GM20431 (cell line): Measurements from ENCODE around the gene SETD2.

Experiments used
- in situ Hi-C: fragments of 300-500 bp; cut with MseI, MboI; formaldehyde crosslinking; loops from one replicate; pipeline ENCODE4 v1.15.0; 2020; ENCODE audit warnings: low sequenced_read_pairs; ENCODE audit not compliant: unreplicated experiment

SETD2 gene

GRCh38 chr3:47012342-47013230 lies 151.3 kb downstream of the SETD2 start:
- in situ Hi-C loops, result no loop called here

- in situ Hi-C loops, result no loop called here
Observed at GRCh38 chr3:47011371-47011770, 152.5 kb downstream of the SETD2 start.

GRCh38 chr3:47010910-47011309 lies 153.0 kb downstream of the SETD2 start:
- in situ Hi-C loops, result no loop called here

GRCh38 chr3:47010111-47010712 lies 153.7 kb downstream of the SETD2 start:
- in situ Hi-C loops, result no loop called here

GRCh38 chr3:47009225-47010110 lies 154.4 kb downstream of the SETD2 start:
- in situ Hi-C loops, result no loop called here

- in situ Hi-C loops, result no loop called here
Observed at GRCh38 chr3:47008851-47009224, 155.1 kb downstream of the SETD2 start.

- in situ Hi-C loops, result no loop called here
Observed at GRCh38 chr3:47008234-47008796, 155.6 kb downstream of the SETD2 start.

GRCh38 chr3:47007482-47008233 lies 156.3 kb downstream of the SETD2 start:
- in situ Hi-C loops, result no loop called here

- in situ Hi-C loops, result no loop called here
Observed at GRCh38 chr3:47007001-47007400, 156.9 kb downstream of the SETD2 start.

- in situ Hi-C loops, result no loop called here
Observed at GRCh38 chr3:47006145-47006651, 157.7 kb downstream of the SETD2 start.

- in situ Hi-C loops, result no loop called here
Observed at GRCh38 chr3:47005212-47006144, 158.4 kb downstream of the SETD2 start.

- in situ Hi-C loops, result no loop called here
Observed at GRCh38 chr3:47004369-47005211, 159.3 kb downstream of the SETD2 start.

GRCh38 chr3:47003461-47004368 lies 160.2 kb downstream of the SETD2 start:
- in situ Hi-C loops, result no loop called here

GRCh38 chr3:47003056-47003410 lies 160.9 kb downstream of the SETD2 start:
- in situ Hi-C loops, result no loop called here

GRCh38 chr3:47002171-47003055 lies 161.5 kb downstream of the SETD2 start:
- in situ Hi-C loops, result no loop called here

- in situ Hi-C loops, result no loop called here
Observed at GRCh38 chr3:47001731-47002170, 162.2 kb downstream of the SETD2 start.
